A549 treated with Mapracorat at 1 μM for 4 hours (cell line): ENCODE data around the gene WDR33. TPM values are rescaled to one million over a fixed set of nuclear protein-coding genes. Genes with fewer than 3 reads are reported as not detected.

Source experiments
- total RNA-seq: library from RNA; stranded (reverse); fragments of 200-300 nt; extraction: Qiagen RNA extraction; gene quantifications from 5 replicates; pipeline ENCODE4 v1.2.3, GENCODE V29; 2022

Gene WDR33
- 18.9 to 28.0 TPM (median 25.2 TPM) in 5 replicates for total RNA-seq

DNA sequence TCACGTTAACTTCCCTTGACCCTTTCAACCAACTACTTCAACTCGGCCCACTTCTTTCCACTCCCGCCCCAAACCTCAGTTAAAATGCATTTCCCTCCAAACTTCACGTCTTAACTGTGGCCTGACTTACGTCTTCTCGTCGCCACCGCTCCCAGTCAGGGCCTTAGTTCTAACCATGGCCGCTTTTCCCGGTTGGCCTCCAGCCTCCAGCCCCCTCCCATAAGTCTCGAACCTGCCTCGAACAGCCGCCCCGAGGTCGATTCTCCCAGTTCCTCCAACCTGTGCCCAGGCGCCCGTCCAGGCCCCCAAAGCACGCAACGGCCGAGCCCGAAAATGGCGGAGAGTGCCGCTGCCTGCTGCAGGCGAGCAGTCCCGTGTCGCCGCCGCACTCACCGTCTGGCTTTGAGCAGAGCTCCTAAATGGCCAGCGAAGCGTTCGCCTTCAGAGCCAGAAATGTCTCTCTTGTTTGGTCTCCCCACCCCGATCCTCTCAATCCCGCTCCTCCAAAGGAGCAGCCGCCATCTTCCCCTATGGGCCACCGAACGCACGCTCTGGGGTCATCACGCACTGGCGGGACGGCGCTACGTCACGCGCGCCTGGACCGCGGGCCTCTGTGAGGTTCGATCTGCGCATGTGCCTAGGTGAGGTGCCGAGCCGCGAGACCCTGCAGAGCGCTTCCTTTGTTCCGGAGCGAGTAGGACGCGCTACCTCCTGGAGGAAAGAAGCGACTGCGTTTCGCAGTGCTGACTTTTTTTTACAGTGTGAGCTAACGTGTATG lies at the start of gene WDR33:
TSS of gene WDR33 (minus strand) at position 553 of the 778 bp plus-strand sequence. CDS start 40,190 bp downstream, outside the sequence.

DNA sequence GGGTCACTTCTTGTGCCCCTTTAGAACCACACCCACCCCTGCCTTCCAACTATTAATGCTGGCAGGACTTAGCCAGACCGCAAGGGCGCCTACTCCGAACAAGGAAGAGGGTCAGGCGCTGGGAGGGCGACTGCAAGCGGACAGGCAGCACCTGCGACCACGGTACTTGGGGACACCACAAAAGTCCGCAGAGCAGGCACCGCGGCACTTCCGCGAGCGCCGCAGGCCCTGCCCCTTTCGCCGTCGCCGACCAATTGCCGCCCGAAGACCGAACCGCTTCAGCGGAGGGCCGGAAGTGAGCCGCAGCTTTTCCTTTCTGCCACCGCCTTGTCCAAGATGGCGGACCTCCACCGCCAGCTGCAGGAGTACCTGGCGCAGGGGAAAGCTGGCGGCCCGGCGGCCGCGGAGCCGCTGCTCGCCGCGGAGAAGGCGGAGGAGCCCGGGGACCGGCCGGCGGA lies 109.7 kb downstream of the WDR33 start, which contains the start of gene SFT2D3:
TSS of gene SFT2D3 (plus strand) at position 305 of the 458 bp plus-strand sequence. CDS start at position 337, 32 bp downstream.

DNA sequence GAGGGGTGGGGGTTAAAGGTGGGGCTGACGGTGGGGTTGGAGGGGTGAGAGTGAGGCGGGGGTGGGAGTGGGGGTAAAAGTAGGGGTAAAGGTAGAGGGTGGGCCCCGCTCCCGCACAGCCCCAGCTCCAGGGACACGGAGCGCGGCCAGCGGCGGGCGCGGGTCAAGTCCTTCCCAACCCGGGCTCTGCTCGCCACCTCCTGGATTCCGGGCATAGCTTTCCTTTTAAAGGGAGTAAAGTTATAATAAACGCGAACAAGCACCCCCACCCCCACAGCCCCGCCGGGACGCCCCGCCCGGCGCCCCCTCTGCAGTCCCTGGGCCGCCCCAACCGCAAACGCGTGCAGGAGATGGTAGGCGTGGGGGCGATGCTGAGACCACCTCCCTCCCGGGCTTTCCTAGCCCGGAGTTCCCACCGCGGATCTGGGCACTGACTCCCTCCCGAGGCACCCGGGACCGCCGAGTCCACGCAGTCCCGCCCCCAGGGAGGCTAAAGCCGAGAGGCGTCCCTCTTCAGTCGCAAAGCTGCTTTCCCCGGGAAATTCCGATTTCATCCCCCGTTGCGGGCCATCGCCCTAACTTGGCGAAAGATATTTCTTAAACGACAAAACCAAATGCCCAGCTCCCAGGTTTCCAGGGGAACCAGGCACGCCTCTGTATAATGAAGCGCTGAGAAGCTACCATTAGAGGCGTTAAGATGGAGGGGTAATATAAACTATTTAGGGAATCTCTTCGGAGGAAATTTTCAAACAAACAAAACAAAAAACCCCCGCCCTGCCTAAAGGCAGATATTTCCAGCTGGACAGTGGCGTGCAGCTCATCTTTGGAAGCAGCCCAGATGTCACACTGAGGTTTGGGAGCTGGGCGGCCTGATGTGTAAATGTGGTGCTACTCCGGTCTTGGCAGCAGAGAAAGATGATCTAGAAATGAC lies 135.4 kb downstream of the WDR33 start, which contains the start of gene LIMS2:
TSS of gene LIMS2 (minus strand) at position 200 of the 931 bp plus-strand sequence. CDS start 506 bp downstream, outside the sequence.

Other genes starting within 250 kb of the WDR33 start
- 0.08 to 0.15 TPM (median 0.10 TPM) in 3 of 5 replicates, not detected in the others for gene GPR17, start 165.0 kb downstream of the WDR33 start, total RNA-seq
- gene LIMS2, start 135.6 kb downstream of the WDR33 start, total RNA-seq, result 6.5 to 8.7 TPM (median 7.0 TPM) in 5 replicates
- 4.4 to 7.1 TPM (median 5.9 TPM) in 5 replicates for gene SFT2D3, start 109.7 kb downstream of the WDR33 start, total RNA-seq
- 50.0 to 54.7 TPM (median 54.6 TPM) in 5 replicates for gene POLR2D, start 47.0 kb upstream of the WDR33 start, total RNA-seq
- 16.3 to 19.2 TPM (median 17.5 TPM) in 5 replicates for gene AMMECR1L, start 74.8 kb upstream of the WDR33 start, total RNA-seq
- gene SAP130, start 216.9 kb upstream of the WDR33 start, total RNA-seq, result 10.8 to 12.0 TPM (median 11.6 TPM) in 5 replicates